ENCODE data around the gene GRIK3. TPM values are rescaled to one million over a fixed set of nuclear protein-coding genes. Genes with fewer than 3 reads are reported as not detected.

GRIK3 gene
- total and polyA plus RNA-seq, 11 donors = 0.06 to 1.6 (median 0.29) TPM

DNA sequence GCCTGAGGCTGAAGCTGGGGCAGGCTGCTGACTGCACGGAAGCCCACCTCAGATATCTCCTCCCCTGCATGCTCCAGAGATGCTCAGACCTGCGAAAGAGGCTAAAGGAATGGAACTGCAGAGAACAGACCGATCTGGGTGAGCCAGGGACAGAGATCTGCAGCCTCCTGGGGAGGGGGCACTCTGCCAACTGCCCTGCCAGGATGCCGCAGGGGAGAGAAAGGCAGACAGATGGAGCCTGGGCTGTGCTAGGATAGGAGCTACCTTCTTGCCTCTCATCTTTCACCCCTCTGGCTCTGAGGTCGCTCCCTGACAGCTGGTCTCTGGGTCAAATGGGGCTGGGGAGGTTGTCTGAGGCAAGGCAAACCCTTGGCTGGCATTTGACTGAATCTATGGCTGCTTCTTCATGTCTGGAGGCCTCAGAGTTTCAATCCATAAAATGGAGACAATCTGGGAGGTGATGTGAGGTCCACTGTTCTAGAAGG is 238.2 kb downstream of the GRIK3 start:
- TF ChIP-seq CTCF (IDR thresholded peaks at IDR 0.05) (no peak), POLR2A (IDR thresholded peaks at IDR 0.05) (no peak)
- 69 to 79% (median 73%) methylated on average over 5 of the region's 5 CpGs for WGBS, 4 donors
- no peaks in the 10 kb centered on the region for H3K36me3 ChIP-seq
- ATAC-seq (no peak), DNase-seq (no peak)
- no peaks in the 10 kb centered on the region for H3K9me3 ChIP-seq
- H3K4me3 ChIP-seq = no peak overlapping the region
- intact Hi-C loops (cut with DNase I) = no loop called here
- H3K27me3 ChIP-seq = peaks cover 0 to 10% (median 6%) of the 10 kb centered on the region in 9 donors
- no peak overlapping the region for H3K27ac ChIP-seq
- no peaks in the 10 kb centered on the region for H3K4me1 ChIP-seq

- intact Hi-C loops (cut with DNase I) = no loop called here
- TF ChIP-seq CTCF (IDR thresholded peaks at IDR 0.05) = no peak
- TF ChIP-seq POLR2A (IDR thresholded peaks at IDR 0.05) = no peak
- H3K27me3 ChIP-seq = peaks cover 0 to 27% (median 10%) of the 10 kb centered on the region in 9 donors
- 73 to 97% (median 89%) methylated on average over 3 of the region's 3 CpGs for WGBS, 4 donors
- no peaks in the 10 kb centered on the region for H3K4me1 ChIP-seq
- H3K27ac ChIP-seq = no peak overlapping the region
- no peak for DNase-seq
- H3K9me3 ChIP-seq = no peaks in the 10 kb centered on the region
- ATAC-seq = no peak
- H3K36me3 ChIP-seq = no peaks in the 10 kb centered on the region
- H3K4me3 ChIP-seq = no peak overlapping the region
These were observed 239.9 kb downstream of the GRIK3 start for GRCh38 chr1:36794460-36794859.

DNA sequence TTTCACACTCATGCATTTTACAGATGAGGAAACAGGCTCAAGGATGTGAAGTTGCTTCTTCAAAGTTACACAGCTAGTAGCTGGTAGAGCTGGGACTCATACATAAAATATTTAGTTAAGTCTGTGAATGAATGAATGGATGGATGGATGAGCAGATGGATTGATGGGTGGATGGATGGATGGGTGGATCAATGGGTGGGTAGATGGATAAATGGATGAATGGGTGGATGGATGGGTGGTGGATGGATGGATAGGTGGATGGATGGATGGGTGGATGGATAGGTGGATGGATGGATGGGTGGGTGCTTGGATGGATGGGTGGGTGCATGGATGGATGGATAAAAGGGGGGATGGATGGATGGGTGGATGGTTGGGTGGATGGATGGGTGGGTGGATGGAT is 240.9 kb downstream of the GRIK3 start:
- H3K27ac ChIP-seq = no peak overlapping the region
- DNase-seq = no peak
- no peaks in the 10 kb centered on the region for H3K36me3 ChIP-seq
- intact Hi-C loops (cut with DNase I) = no loop called here
- H3K4me1 ChIP-seq = no peaks in the 10 kb centered on the region
- H3K4me3 ChIP-seq = no peak overlapping the region
- ATAC-seq = no peak
- no peaks in the 10 kb centered on the region for H3K9me3 ChIP-seq
- peaks cover 0 to 35% (median 9%) of the 10 kb centered on the region in 9 donors for H3K27me3 ChIP-seq
- TF ChIP-seq CTCF (IDR thresholded peaks at IDR 0.05) = no peak
- TF ChIP-seq POLR2A (IDR thresholded peaks at IDR 0.05) = no peak

- WGBS, 4 donors = 40 to 57% (median 45%) methylated on average over 8 of the region's 8 CpGs
- no peak for ATAC-seq
- no peak for TF ChIP-seq POLR2A (IDR thresholded peaks at IDR 0.05)
- TF ChIP-seq CTCF (IDR thresholded peaks at IDR 0.05) = no peak
These were observed 242.0 kb downstream of the GRIK3 start for GRCh38 chr1:36792292-36792691.

More at GRCh38 chr1:36792292-36792691, 242.0 kb downstream of the GRIK3 start:
- H3K27ac ChIP-seq = no peak overlapping the region
- no peak for DNase-seq
- peaks cover 0 to 41% (median 10%) of the 10 kb centered on the region in 9 donors for H3K27me3 ChIP-seq
- no peak overlapping the region for H3K4me3 ChIP-seq
- H3K9me3 ChIP-seq = no peaks in the 10 kb centered on the region
- intact Hi-C loops (cut with DNase I) = no loop called here
- H3K36me3 ChIP-seq = no peaks in the 10 kb centered on the region
- no peaks in the 10 kb centered on the region for H3K4me1 ChIP-seq
